Esophagus squamous epithelium (tissue), 4 donors: ENCODE results near the gene IQCF2.

Source experiments
- POLR2A ChIP-seq, 4 donors: fragments of 450-650 bp; IDR thresholded peaks; one replicate each; pipeline ENCODE4 v1.6.1; 2017; ENCODE audit warnings: antibody characterized with exemption in 4 of 4, mild to moderate bottlenecking in 4 of 4, moderate library complexity in 3 of 4
- TF ChIP-seq, protein P1 (sequence below), 6 experiments: fragments of 450-650 bp in 4 of 6; fragments of 200-600 bp in 2 of 6; sonication (generic) in 2 of 6; IDR thresholded peaks; one replicate each; pipeline ENCODE4 v1.5.1; 2016 to 2019; ENCODE audit warnings: antibody characterized with exemption in 6 of 6, mild to moderate bottlenecking in 4 of 6, moderate library complexity in 4 of 6

DNA sequence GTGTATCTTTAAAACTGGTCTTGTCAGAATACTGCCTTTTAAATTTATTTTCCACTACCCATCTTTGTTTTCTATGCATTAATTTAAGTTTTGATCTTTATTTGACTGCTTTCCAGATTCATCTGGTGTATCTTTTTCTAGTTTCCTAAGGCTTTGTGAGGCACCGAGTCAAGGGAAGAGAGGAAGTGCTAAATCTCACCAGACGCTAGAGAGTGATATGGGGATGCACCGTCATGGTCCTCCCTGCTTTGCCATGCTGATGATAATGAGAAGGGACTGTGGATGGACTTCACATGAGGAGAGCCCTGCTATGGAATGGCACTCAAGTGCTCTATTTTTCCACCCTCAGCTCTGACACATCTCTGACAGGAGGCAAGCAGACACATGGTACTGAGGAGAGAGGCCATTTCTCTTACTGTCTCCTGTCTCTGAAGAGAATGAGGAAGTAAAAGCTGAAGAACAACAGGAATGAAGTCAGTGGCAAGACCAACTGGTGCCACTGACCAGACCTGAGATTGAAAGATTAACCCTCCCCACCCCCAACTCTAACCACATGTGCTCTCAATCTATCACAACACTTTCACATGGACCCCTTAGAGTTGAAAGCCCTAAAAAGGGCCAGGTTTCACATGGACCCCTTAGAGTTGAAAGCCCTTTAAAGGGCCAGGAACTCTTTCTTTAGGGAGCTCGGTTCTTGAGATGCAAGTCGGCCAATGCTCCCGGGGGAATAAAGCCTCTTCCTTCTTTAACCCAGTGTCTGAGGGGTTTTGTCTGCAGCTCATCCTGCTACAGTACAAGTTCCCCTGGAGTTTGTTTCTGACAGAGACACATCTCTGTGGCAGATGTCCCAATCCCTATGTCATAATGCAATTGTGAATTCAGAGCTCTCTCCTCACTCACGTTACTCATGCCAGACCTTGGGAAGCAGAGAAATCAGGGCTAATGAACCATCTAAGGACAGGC lies at the start of gene IQCF2:
- TF ChIP-seq, protein P1, sequence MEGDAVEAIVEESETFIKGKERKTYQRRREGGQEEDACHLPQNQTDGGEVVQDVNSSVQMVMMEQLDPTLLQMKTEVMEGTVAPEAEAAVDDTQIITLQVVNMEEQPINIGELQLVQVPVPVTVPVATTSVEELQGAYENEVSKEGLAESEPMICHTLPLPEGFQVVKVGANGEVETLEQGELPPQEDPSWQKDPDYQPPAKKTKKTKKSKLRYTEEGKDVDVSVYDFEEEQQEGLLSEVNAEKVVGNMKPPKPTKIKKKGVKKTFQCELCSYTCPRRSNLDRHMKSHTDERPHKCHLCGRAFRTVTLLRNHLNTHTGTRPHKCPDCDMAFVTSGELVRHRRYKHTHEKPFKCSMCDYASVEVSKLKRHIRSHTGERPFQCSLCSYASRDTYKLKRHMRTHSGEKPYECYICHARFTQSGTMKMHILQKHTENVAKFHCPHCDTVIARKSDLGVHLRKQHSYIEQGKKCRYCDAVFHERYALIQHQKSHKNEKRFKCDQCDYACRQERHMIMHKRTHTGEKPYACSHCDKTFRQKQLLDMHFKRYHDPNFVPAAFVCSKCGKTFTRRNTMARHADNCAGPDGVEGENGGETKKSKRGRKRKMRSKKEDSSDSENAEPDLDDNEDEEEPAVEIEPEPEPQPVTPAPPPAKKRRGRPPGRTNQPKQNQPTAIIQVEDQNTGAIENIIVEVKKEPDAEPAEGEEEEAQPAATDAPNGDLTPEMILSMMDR (IDR thresholded peaks at IDR 0.05): no peak
- no peak for TF ChIP-seq POLR2A (IDR thresholded peaks at IDR 0.05)
